GM19023 (cell line): Measurements from ENCODE around the gene RANBP17.

Experiments used
- ATAC-seq: cut with Tn5 transposase; IDR thresholded peaks from one replicate; pipeline ENCODE4 v1.9.1; 2021; ENCODE audit warnings: mild to moderate bottlenecking, moderate library complexity; ENCODE audit not compliant: unreplicated experiment

The RANBP17 gene

DNA sequence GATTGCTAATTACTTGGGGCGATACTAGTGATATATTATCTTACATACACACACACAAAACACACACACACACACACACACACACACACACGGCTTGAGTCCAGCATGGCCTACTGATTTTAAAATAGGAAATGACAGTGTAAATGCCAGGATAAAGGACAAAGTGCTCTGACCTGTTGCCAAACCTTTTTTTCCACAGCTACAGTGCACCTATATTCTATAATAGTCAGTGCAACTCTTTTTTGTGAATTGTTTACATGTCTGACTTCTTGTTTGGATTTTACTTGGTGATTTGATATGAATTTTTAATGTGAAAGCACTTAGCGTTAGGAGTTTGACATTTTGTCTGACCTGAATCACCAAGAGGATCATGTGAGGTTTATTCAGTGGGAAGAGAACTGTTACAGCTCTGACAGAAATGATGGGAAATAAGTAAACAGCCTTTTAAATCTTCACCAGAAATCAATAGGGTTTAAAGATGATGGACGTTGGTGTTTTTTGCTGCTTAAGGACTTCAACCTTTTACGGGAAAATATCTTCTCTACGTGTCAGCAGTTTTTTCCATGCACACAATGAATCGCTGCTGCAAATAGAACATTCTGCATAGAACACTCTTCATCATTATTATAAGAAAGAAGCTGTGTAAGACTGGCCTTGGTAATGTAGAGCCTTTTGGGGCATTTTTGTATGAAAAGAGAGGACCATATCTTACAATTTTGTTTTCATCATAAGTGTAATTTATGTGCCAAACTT, 218.5 kb downstream of the RANBP17 start:
- ATAC-seq = no peak

GRCh38 chr5:171081319-171081718, 219.5 kb downstream of the RANBP17 start:
- ATAC-seq = no peak

DNA sequence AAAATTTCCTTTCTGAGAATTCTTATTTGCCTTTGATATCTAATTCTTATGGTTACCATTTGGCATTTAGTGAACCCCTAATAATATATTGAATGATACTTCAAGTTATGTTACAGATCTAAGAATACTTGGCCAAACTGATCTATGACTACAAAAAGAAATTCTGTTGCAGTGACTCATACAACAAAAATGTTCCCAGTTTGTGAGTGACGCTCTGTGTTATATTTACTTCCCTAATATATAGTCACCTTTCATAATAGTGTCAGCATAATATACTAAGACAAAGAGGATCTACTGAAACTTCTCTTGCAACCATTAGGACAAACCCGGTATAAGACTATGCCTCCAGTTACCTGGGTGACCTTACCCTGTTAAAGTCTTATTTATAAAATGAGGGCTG, 230.4 kb downstream of the RANBP17 start:
- no peak for ATAC-seq

- ATAC-seq = no peak
Measured at GRCh38 chr5:171093598-171093997, 231.8 kb downstream of the RANBP17 start.

DNA sequence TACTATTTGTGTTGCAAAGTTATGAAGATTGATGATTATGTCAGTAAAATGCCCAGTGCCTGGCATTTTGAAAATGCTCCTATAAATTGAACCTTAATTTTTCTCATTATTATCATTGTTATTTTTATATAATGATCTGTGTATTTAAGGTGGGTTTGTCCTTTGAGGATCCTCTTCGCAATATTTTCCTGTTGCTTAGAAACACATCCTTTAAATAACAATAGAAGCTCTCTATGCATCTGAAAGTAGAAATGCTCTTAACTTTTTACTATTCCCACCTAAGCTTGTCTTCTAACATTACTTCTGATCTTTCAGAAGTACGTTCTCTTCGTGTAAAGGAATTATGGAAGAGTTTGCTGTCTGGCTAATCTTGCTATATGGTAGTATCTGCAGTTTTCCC, 232.5 kb downstream of the RANBP17 start:
- ATAC-seq = no peak

DNA sequence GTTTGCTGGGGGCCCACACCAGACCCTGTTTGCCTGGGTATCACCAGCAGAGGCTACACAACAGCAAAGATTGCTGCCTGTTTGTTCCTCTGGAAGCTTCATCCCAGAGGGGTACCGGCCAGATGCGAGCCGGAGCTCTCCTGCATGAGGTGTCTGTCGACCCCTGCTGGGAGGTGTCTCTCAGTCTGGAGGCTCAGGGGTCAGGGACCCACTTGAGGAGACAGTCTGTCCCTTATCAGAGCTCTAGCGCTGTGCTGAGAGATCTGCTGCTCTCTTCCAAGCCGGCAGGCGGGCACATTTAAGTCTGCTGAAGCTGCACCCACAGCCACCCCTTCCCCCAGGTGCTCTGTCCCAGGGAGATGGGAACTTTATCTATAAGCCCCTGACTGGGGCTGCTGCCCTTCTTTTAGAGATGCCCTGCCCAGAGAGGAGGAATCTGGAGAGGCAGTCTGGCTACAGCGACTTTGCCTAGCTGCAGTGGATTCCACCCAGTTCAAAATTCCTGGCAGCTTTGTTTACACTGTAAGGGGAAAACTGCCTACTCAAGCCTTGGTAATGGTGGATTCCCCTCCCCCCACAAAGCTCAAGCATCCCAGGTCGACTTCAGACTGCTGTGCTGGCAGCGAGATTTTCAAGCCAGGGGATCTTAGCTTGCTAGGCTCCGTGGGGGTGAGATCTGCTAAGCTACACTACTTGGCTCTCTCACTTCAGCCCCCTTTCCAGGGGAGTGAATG, 241.2 kb downstream of the RANBP17 start:
- ATAC-seq = no peak

DNA sequence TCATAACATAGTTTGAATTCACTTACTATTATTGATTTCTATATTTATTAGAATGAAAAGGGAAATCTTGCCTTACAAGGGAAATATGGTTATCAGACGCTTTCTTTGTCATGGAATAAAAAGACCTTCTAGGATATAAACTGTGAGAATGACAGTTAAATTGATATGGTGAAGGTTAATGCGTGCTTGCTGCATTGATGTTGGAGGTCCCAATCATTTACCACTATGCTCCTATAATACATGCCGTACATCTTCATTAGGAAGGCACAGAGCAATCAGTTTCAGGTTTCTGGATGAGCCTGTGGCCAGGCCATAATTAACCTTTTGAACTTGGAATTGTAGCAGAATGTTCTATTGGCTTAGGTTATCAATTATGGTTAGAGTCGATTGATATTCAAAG, 245.9 kb downstream of the RANBP17 start:
- ATAC-seq = no peak

DNA sequence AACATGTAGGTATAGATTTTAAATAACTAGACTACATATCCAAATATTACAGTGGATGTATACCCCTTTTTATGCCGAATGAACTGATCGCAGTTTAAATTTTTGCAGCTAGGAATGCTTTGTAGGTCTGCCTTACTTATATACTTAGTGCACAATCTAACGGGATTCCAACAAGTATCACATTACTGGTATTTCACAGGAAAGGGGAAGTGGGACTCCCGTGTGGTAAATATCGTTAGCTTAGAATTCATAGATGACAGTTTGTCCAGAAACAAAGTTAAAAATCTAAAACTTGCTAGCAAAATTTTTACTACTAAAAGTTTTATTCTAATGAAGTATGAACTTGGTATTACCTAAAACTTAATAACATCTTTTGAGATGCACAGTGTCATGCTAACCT, 253.7 kb downstream of the RANBP17 start:
- no peak for ATAC-seq

DNA sequence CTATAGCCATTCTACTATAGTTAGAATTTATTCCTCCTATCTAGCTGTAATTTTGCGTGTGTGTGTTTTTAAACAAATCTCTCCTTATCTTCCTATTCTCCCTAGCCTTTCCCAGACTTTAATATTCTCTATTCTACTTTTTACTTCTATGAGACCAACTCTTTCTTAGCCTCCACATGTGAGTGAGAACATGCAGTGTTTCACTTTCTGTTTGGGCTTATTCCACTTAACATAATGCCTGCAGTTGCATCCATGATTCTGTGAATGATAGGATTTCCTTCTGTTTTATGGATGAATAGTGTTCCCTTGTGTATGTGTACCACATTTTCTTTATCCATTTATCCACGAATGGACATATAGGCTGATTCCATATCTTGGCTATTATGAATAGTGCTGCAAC, 254.9 kb downstream of the RANBP17 start:
- no peak for ATAC-seq

DNA sequence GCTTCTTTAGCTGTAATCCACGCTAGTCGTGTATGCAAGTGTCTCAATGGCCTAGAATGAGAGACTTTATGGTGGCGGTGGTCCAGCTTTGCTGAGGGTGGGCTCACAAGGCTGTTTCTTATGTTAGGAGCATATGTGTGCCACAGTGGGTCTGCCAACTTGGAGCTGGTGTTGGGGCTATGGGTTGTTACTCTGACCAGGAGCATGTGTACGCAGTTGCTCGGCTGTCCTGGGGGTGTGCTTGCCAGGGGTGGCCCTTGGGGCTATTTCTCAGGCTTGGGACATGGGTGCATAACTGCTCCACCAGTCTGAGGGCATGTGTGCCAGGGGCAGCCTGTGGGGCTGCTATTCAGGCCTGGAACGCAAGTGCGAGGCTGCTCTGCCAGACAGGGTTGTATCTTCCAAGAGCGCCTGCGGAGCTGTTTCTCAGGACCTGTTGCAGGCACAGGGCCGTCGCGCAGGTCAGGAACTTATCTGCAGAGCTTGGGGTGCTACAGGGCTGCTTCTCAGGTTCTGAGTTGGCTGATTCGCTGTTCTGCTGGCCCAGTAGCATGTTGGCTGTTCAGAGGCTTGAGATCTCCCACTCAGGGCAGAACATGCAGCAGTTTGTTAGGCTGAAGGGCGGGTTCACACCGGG, 259.3 kb downstream of the RANBP17 start:
- no peak for ATAC-seq

GRCh38 chr5:171121638-171122037, 259.8 kb downstream of the RANBP17 start:
- no peak for ATAC-seq

GRCh38 chr5:171122372-171122771, 260.6 kb downstream of the RANBP17 start:
- no peak for ATAC-seq

DNA sequence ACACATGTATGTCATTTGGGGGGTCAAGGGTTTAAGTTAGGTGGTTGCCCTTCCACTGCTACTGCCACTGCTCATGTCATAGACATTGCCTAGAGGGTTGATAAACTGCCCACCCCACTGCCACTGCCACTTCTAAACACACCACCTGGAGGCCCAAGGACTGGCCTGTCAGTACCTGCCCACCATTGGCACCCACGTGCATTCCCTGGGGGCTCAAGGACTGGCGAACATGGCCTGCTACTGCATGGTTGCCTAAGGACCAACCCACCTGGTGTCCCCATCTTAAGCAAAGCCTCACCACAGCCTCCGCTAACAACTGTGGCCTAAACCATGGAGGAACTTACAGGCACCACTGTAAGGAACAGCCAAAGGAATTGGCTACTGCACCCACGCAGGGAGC, 261.6 kb downstream of the RANBP17 start:
- no peak for ATAC-seq

DNA sequence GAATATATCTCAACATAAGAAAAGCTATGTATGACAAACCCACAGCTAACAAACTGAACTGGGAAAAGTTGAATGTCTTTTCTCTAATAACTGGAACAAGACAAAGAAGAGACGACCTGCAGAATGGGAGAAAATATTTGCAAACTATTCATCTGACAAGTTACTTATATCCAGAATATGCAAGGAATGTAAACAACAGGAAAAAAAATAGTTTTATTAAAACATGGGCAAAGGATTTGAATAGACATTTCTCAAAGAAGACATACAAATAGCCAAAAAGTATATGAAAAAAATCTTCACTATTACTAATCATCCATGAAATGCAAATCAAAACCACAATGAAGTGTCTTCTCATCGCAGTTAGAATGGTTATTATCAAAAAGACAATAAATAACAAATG, 265.5 kb downstream of the RANBP17 start:
- no peak for ATAC-seq

DNA sequence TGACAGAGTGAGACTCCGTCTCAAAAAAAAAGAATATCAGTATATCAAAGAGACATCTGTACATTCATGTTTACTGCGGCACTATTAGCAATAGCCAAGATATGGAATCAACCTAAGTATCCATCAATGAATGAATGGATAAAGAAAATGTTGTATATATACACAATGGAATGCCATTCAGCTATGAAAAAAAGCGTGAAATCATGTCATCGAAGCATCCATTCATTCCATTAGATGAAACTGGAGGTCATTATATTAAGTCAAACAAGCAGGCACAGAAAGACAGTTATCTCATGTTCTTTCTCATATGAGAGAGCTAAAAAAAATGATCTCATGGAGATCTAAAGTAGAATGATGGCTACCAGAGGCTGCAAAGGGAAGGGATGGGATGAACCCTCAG, 266.3 kb downstream of the RANBP17 start:
- ATAC-seq = no peak

DNA sequence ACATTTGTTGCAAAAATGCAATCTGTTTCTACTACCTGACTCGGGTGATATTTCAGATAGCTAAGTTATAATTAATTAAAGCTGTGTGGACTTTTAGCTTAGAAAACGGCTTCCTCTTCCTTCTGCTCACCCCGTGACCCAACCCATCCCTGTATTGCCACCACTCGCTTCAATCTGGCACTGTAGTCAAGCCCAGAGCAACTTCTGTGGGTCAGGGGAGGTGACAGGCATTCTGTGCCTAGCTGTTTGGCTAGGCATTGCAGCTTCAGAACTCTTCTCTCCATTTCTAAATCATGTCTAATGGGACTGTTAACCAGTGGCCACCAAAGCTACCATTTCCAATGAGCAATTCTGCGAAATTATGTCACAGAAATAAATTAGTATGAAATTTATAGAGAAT, 267.5 kb downstream of the RANBP17 start:
- no peak for ATAC-seq

- ATAC-seq = no peak
Measured at GRCh38 chr5:171131497-171131896, 269.7 kb downstream of the RANBP17 start.

GRCh38 chr5:171137768-171138525, 276.1 kb downstream of the RANBP17 start:
- ATAC-seq = no peak

DNA sequence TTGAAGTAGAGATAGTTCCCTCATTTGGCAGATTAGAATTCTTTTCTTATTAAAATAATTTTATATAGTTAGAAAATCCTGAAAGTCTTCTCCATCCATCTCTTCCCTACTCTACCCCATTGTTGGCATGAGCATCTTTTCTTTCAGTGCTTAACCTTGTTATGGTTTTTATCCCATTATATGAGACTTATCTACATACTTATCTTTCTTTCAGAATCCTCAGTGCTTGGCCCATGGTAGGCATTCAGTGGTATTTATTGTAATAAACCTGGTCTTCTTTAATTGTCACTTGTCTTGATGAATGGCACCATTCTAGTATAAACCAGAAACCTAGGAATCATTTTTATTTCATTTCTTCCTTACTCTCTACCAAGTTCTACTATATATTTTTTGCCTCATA, 277.4 kb downstream of the RANBP17 start:
- no peak for ATAC-seq

GRCh38 chr5:171142617-171143016, 280.8 kb downstream of the RANBP17 start:
- ATAC-seq = no peak

GRCh38 chr5:171143171-171143570, 281.4 kb downstream of the RANBP17 start:
- ATAC-seq = no peak
